Measurements from ENCODE around the gene FAM193B.

DNA sequence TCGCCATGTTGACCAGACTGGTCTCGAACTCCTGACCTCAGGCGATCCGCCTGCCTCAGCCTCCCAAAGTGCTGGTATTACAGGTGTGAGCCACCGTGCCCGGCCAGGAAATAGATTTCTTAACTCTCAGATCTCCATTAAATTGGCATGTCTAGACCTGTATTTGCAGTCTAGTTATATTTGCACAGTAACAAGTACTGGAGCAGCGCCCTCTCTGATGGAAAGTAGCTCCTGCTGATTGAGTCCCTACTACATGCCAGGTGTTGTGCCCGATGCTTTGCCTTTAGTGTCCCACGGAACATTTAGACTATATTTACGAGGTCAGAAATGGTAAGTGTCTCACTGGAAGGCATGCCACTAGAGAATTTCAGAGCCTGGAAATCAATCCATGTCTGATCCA lies 21.8 kb upstream of the FAM193B start:
- TF ChIP-seq YY1 (IDR thresholded peaks at IDR 0.05; ENCODE audit: insufficient read depth, insufficient read length): no peak
- TF ChIP-seq ZNF274 (IDR thresholded peaks at IDR 0.05; ENCODE audit: low read depth, low read length): no peak

Measured in NT2/D1 (cell line).